Measurements from ENCODE around the gene SSR1. TPM values are rescaled to one million over a fixed set of nuclear protein-coding genes. Genes with fewer than 3 reads are reported as not detected.

The SSR1 gene
- total RNA-seq, 1 donor from 2014 or later: 96.6 TPM

DNA sequence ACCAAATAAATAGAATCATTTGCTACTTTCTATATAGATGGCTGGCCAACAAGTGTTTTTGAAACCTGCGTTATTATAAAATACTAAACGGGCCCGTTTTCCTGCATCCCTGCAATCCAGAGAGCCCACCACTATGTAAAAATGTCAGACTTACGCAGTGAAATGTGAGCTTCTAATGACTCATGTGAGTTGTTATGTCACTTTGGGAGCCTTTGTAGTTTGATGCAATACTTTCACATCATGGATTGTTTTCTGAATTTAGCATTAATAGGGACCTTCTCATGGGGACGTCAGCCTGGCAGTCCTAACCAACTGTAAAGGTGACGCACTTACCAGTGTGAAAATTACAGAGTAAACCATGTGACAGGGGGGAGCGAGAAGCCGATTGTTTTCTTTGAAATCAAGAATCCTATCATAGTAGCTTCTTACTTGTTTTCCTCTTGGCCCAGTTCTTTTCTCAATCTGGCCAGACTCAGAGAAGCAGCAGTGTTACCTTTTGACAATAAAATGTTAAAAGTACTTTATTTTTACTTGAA lies 75.3 kb downstream of the SSR1 start:
- no peak overlapping the region for H3K27ac Mint-ChIP-seq
- no peak overlapping the region for H3K4me3 ChIP-seq
- H3K27ac ChIP-seq: no peak overlapping the region
- H3K36me3 Mint-ChIP-seq: peaks cover 13% of the 10 kb centered on the region
- peaks cover 12% of the 10 kb centered on the region for H3K4me1 ChIP-seq
- DNase-seq (ENCODE audit: low spot score): no peak
- no peaks in the 10 kb centered on the region for H3K9me3 Mint-ChIP-seq
- H2AFZ ChIP-seq (replicated peaks): no peak overlapping the region
- peaks cover 25% of the 10 kb centered on the region for H3K4me1 Mint-ChIP-seq
- no peaks in the 10 kb centered on the region for H3K9me3 ChIP-seq (ENCODE audit: low read depth)
- TF ChIP-seq, protein P1, sequence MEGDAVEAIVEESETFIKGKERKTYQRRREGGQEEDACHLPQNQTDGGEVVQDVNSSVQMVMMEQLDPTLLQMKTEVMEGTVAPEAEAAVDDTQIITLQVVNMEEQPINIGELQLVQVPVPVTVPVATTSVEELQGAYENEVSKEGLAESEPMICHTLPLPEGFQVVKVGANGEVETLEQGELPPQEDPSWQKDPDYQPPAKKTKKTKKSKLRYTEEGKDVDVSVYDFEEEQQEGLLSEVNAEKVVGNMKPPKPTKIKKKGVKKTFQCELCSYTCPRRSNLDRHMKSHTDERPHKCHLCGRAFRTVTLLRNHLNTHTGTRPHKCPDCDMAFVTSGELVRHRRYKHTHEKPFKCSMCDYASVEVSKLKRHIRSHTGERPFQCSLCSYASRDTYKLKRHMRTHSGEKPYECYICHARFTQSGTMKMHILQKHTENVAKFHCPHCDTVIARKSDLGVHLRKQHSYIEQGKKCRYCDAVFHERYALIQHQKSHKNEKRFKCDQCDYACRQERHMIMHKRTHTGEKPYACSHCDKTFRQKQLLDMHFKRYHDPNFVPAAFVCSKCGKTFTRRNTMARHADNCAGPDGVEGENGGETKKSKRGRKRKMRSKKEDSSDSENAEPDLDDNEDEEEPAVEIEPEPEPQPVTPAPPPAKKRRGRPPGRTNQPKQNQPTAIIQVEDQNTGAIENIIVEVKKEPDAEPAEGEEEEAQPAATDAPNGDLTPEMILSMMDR (IDR thresholded peaks at IDR 0.05): no peak
- TF ChIP-seq EZH2 (IDR thresholded peaks at IDR 0.05) (no peak), EZH2phosphoT487 (IDR thresholded peaks at IDR 0.05) (no peak)
- H3K4me2 ChIP-seq: no peak overlapping the region
- H3K9ac ChIP-seq: no peak overlapping the region
- H3K79me2 ChIP-seq (ENCODE audit: low read depth): no peaks in the 10 kb centered on the region
- no peaks in the 10 kb centered on the region for H4K20me1 ChIP-seq (ENCODE audit: low read depth)
- peaks cover 6% of the 10 kb centered on the region for H3F3A ChIP-seq (ENCODE audit: low read depth)
- no peaks in the 10 kb centered on the region for H3K27me3 ChIP-seq
- peaks cover 4% of the 10 kb centered on the region for H3K27me3 Mint-ChIP-seq (ENCODE audit: insufficient read depth, low read depth)
- no peaks in the 10 kb centered on the region for H3K36me3 ChIP-seq
- H3K4me3 Mint-ChIP-seq: no peak overlapping the region

DNA sequence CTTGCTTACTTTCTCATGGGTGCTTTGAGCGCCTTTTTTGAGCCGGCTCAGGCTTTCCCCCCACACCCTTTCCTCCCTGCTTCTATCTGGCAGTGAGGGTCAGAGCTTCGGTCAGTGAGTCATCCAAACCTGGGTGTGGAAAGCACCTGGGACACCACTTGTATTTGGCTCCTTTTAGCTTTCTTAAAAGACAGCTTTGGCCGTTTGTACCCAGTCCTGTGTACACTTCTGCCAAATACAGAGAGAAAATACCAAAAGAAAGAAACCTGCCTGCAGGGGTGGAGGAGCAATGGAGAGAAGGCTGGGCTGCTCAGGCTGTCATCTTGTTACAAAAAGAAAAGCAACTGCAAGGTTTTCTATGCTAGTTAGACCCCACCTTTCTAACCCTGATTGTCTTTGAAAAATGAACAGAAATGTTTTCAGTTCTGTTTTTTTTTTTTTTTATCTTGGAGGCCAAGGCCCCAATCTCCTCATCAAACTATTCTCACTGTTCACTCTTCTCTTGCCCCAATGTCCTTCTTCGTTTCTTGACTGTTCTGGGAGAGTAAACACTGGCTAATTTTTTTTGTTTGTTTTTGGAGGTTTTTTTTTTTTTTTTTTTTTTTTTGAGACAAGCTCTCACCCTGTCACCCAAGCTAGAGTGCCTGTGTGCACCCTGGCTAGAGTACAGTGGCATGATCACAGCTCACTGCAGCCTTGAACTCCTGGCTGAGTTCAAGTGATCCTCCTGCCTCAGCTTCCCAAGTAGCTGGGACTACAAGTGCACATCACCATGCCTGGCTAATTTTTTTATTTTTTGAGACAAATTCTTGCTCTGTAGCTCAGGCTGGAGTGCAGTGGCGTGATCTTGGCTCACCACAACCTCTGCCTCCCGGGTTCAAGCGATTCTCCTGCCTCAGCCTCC lies 76.4 kb downstream of the SSR1 start:
- no peaks in the 10 kb centered on the region for H3F3A ChIP-seq (ENCODE audit: low read depth)
- no peak for DNase-seq (ENCODE audit: low spot score)
- TF ChIP-seq, protein P1 (IDR thresholded peaks at IDR 0.05): no peak
- TF ChIP-seq EZH2phosphoT487 (IDR thresholded peaks at IDR 0.05) (no peak), EZH2 (IDR thresholded peaks at IDR 0.05) (no peak)
- no peak overlapping the region for H3K4me3 ChIP-seq
- H3K4me2 ChIP-seq: no peak overlapping the region
- peaks cover 20% of the 10 kb centered on the region for H3K36me3 Mint-ChIP-seq
- H3K27ac ChIP-seq: no peak overlapping the region
- H4K20me1 ChIP-seq (ENCODE audit: low read depth): no peaks in the 10 kb centered on the region
- H3K79me2 ChIP-seq (ENCODE audit: low read depth): no peaks in the 10 kb centered on the region
- no peaks in the 10 kb centered on the region for H3K9me3 Mint-ChIP-seq
- H3K9me3 ChIP-seq (ENCODE audit: low read depth): no peaks in the 10 kb centered on the region
- no peak overlapping the region for H2AFZ ChIP-seq (replicated peaks)
- H3K4me1 Mint-ChIP-seq: peaks cover 15% of the 10 kb centered on the region
- peaks cover 4% of the 10 kb centered on the region for H3K27me3 Mint-ChIP-seq (ENCODE audit: insufficient read depth, low read depth)
- H3K27ac Mint-ChIP-seq: no peak overlapping the region
- H3K27me3 ChIP-seq: no peaks in the 10 kb centered on the region
- no peak overlapping the region for H3K4me3 Mint-ChIP-seq
- H3K36me3 ChIP-seq: no peaks in the 10 kb centered on the region
- no peak overlapping the region for H3K9ac ChIP-seq
- peaks cover under 1% of the 10 kb centered on the region for H3K4me1 ChIP-seq

DNA sequence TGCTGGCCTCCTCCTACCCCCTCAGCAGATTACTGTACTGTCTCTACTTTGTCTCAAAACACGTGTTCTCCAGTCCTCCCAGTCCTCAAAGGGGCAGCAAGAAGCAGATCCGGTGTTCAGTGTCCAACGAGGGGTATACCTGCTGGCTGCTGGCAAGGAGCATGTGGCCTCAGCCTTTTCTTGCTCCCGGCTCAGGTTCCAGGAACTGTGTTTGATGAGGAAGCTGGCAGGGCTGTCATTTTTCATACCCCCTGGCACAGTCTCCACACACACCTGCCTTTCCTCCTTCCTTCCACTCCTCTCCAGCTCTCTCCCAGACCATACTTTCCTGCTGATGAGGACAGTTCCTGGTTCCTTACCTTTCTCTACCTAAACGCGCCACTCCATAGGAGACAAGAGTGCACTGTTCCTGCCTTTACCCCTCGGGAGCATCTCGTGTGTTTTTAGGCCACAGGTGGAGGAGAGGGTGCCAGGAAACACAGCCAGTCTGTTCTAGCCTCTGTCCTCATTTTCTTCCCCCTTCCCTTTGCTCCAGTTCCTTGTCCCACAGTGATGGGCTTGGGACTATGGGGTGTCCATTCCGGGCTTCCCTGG lies 77.2 kb downstream of the SSR1 start:
- Mint-ChIP-seq H3K36me3 (peaks cover 17% of the 10 kb centered on the region), H3K9me3 (no peaks in the 10 kb centered on the region)

More for the DNA sequence above, 77.2 kb downstream of the SSR1 start:
- Histone ChIP-seq H3K9ac (no peak overlapping the region), H4K20me1 (ENCODE audit: low read depth) (no peaks in the 10 kb centered on the region), H3K4me2 (no peak overlapping the region), H3K36me3 (no peaks in the 10 kb centered on the region), H3K4me1 (no peaks in the 10 kb centered on the region), H2AFZ (replicated peaks) (no peak overlapping the region), H3K79me2 (ENCODE audit: low read depth) (no peaks in the 10 kb centered on the region), H3F3A (ENCODE audit: low read depth) (no peaks in the 10 kb centered on the region), H3K27ac (no peak overlapping the region), H3K27me3 (no peaks in the 10 kb centered on the region), H3K9me3 (ENCODE audit: low read depth) (no peaks in the 10 kb centered on the region), H3K4me3 (no peak overlapping the region)
- TF ChIP-seq EZH2 (IDR thresholded peaks at IDR 0.05) (no peak), EZH2phosphoT487 (IDR thresholded peaks at IDR 0.05) (no peak)
- TF ChIP-seq, protein P1 (IDR thresholded peaks at IDR 0.05): no peak
- Mint-ChIP-seq H3K27me3 (ENCODE audit: insufficient read depth, low read depth) (peaks cover 4% of the 10 kb centered on the region), H3K4me1 (peaks cover 8% of the 10 kb centered on the region), H3K4me3 (no peak overlapping the region), H3K27ac (no peak overlapping the region)
- DNase-seq (ENCODE audit: low spot score): no peak
